Measurements from ENCODE around the gene C2CD2L.

The C2CD2L gene

DNA sequence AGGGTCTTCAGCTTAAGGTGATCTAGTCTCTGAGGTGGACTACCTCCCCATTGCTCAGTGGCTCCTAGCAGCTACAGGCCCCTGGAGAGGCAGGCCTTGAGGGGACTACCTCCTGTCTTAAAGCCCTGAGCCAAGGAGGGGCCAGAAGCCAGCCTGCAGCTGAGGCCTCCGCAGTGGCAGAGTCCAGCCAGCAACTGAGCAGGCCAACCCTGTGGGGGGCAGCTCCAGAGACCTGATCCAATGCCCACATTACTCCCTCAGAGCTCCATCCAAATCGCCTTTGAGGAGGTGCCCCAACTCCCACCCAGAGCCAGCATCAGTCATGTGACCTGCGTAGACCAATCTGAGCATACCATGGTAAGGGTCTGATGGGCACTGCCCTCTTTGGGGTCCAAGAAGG lies 2.7 kb downstream of the C2CD2L start:
- no peak for DNase-seq (ENCODE audit: low read depth in 1 of 2, low spot score in 1 of 2)
- no peaks in the 10 kb centered on the region for H3K27me3 ChIP-seq (ENCODE audit: insufficient read depth, poor library complexity, severe bottlenecking)
- no peak overlapping the region for H3K4me3 ChIP-seq (replicated peaks; ENCODE audit: insufficient read depth, low read length)
- TF ChIP-seq, protein P1, sequence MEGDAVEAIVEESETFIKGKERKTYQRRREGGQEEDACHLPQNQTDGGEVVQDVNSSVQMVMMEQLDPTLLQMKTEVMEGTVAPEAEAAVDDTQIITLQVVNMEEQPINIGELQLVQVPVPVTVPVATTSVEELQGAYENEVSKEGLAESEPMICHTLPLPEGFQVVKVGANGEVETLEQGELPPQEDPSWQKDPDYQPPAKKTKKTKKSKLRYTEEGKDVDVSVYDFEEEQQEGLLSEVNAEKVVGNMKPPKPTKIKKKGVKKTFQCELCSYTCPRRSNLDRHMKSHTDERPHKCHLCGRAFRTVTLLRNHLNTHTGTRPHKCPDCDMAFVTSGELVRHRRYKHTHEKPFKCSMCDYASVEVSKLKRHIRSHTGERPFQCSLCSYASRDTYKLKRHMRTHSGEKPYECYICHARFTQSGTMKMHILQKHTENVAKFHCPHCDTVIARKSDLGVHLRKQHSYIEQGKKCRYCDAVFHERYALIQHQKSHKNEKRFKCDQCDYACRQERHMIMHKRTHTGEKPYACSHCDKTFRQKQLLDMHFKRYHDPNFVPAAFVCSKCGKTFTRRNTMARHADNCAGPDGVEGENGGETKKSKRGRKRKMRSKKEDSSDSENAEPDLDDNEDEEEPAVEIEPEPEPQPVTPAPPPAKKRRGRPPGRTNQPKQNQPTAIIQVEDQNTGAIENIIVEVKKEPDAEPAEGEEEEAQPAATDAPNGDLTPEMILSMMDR (IDR thresholded peaks at IDR 0.05; ENCODE audit: insufficient read depth, low read length) = no peak
- TF ChIP-seq, protein P2, sequence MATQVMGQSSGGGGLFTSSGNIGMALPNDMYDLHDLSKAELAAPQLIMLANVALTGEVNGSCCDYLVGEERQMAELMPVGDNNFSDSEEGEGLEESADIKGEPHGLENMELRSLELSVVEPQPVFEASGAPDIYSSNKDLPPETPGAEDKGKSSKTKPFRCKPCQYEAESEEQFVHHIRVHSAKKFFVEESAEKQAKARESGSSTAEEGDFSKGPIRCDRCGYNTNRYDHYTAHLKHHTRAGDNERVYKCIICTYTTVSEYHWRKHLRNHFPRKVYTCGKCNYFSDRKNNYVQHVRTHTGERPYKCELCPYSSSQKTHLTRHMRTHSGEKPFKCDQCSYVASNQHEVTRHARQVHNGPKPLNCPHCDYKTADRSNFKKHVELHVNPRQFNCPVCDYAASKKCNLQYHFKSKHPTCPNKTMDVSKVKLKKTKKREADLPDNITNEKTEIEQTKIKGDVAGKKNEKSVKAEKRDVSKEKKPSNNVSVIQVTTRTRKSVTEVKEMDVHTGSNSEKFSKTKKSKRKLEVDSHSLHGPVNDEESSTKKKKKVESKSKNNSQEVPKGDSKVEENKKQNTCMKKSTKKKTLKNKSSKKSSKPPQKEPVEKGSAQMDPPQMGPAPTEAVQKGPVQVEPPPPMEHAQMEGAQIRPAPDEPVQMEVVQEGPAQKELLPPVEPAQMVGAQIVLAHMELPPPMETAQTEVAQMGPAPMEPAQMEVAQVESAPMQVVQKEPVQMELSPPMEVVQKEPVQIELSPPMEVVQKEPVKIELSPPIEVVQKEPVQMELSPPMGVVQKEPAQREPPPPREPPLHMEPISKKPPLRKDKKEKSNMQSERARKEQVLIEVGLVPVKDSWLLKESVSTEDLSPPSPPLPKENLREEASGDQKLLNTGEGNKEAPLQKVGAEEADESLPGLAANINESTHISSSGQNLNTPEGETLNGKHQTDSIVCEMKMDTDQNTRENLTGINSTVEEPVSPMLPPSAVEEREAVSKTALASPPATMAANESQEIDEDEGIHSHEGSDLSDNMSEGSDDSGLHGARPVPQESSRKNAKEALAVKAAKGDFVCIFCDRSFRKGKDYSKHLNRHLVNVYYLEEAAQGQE (IDR thresholded peaks at IDR 0.05; ENCODE audit: insufficient replicate concordance, low read depth) = no peak
- no peak for TF ChIP-seq GABPA (IDR thresholded peaks at IDR 0.05; ENCODE audit: low read depth)
- TF ChIP-seq SPI1 (IDR thresholded peaks at IDR 0.05; ENCODE audit: borderline replicate concordance, low read depth) = no peak
- TF ChIP-seq POLR2AphosphoS5 (IDR thresholded peaks at IDR 0.05; ENCODE audit: low read depth) = no peak
- H3K27ac ChIP-seq (replicated peaks) = no peak overlapping the region

DNA sequence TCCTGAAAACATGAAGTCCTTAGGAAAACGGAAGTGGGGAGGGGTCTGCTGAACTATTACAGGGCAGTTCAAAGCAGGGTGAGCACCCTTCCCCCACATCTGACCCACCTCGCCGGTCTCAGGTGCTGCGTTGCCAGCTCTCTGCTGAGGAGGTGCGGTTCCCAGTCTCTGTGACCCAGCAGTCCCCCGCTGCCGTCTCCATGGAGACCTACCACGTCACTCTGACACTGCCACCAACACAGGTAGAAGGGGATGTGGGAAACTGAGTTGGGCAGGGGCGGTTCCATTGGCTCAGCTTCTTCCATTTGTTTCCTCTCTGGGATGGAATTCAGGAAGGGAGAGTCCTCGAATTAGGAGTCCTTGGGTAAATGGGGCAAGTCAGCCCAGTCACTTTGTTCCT lies 3.3 kb downstream of the C2CD2L start:
- no peaks in the 10 kb centered on the region for H3K27me3 ChIP-seq (ENCODE audit: insufficient read depth, poor library complexity, severe bottlenecking)
- no peak overlapping the region for H3K4me3 ChIP-seq (replicated peaks; ENCODE audit: insufficient read depth, low read length)
- TF ChIP-seq, protein P2 (IDR thresholded peaks at IDR 0.05; ENCODE audit: insufficient replicate concordance, low read depth) = no peak
- TF ChIP-seq GABPA (IDR thresholded peaks at IDR 0.05; ENCODE audit: low read depth) (no peak), POLR2AphosphoS5 (IDR thresholded peaks at IDR 0.05; ENCODE audit: low read depth) (no peak), SPI1 (IDR thresholded peaks at IDR 0.05; ENCODE audit: borderline replicate concordance, low read depth) (no peak)
- TF ChIP-seq, protein P1 (IDR thresholded peaks at IDR 0.05; ENCODE audit: insufficient read depth, low read length) = no peak
- H3K27ac ChIP-seq (replicated peaks) = no peak overlapping the region
- no peak for DNase-seq (ENCODE audit: low read depth in 1 of 2, low spot score in 1 of 2)

DNA sequence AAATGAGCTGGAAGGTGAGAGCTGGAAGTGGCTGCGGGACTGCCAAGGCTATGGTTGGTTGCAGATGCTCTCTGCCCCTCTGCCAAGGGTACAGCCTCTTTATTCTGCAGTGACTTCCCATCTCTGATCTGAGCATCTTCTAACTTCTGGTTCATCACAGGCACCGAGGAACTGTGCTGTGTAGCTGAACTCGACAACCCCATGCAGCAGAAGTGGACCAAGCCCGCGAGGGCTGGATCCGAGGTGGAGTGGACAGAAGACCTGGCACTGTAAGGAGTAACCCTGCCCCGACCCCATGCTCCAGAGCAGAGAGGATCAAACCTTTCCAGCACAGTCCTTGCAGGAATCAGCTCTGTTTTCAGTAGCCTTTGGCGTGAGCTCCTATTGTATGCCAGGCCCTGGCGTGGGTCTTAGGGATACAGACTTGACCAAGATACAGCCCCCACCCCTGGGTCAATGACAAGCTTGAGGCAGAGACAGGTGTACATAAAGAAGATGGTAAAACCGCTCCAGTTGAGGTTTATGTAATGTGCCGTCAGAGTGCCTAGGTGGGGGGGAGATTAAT lies 4.3 kb downstream of the C2CD2L start:
- DNase-seq (ENCODE audit: low read depth in 1 of 2, low spot score in 1 of 2) = no peak
- TF ChIP-seq SPI1 (IDR thresholded peaks at IDR 0.05; ENCODE audit: borderline replicate concordance, low read depth) (no peak), GABPA (IDR thresholded peaks at IDR 0.05; ENCODE audit: low read depth) (no peak), POLR2AphosphoS5 (IDR thresholded peaks at IDR 0.05; ENCODE audit: low read depth) (no peak)
- TF ChIP-seq, protein P1 (IDR thresholded peaks at IDR 0.05; ENCODE audit: insufficient read depth, low read length) = no peak
- TF ChIP-seq, protein P2 (IDR thresholded peaks at IDR 0.05; ENCODE audit: insufficient replicate concordance, low read depth) = no peak
- Histone ChIP-seq H3K27ac (replicated peaks) (no peak overlapping the region), H3K27me3 (ENCODE audit: insufficient read depth, poor library complexity, severe bottlenecking) (no peaks in the 10 kb centered on the region), H3K4me3 (replicated peaks; ENCODE audit: insufficient read depth, low read length) (no peak overlapping the region)

Data from HL-60 (cell line).